Measurements from ENCODE around the gene SKI.

DNA sequence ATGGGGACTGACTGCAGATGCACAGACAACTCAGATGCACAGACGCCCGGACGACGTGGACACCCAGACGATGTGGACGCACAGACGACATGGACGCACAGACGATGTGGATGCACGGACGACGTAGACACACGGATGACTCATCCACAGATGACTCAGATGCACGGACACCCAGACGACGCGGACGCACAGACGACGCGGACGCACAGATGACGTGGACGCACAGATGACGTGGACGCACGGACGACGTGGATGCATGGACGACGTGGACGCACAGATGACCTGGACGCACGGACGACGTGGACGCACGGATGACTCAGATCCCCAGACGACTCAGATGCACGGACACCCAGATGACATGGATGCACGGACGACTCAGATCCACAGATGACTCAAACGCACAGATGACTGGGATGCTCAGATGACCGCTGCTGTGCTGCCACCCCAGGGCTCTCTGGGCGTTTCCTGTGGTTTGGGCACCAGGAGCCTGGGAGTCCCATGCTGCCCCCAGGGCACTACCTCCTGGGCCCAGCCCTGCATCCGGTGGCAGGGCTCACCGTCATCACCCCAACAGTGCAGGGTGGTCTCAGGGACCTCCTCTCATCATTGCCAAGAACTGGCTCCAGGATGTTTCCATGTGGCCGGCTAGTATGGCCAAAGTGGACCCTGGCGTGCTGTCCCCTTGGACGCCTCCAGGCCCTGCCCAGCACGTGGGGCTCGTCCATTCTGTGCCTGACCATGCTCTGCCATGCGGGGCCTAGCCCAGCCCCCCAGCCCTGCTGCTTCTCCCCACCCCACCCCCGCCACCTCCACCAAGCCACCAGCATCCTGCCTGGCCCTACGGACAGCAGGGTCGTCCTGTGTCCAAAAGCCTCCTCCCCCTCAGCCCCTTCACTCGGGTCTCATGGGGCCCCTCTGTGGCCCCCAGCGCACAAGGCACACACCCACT, 47.5 kb upstream of the SKI start:
- no peak for TF ChIP-seq POLR2A (IDR thresholded peaks at IDR 0.05; ENCODE audit: low read depth, low read length)
- no peak for TF ChIP-seq TAF1 (IDR thresholded peaks at IDR 0.05; ENCODE audit: borderline replicate concordance, low read depth, low read length)
- TF ChIP-seq POLR2AphosphoS5 (IDR thresholded peaks at IDR 0.05; ENCODE audit: low read depth, low read length), result no peak

All from GM12892 (cell line).